HTR-8/SVneo (cell line): ENCODE data around the gene SLIT3.

Experiments used
- DNase-seq: peaks from one replicate; pipeline ENCODE4 v3.0.0; 2011; ENCODE audit warnings: low spot score, mixed read lengths; ENCODE audit not compliant: insufficient read length
- FAIRE-seq: peaks from 2 replicates; lab custom pipeline; 2011; peaks lifted over from hg19 to GRCh38; lab: Jason Lieb, UNC

The SLIT3 gene

GRCh38 chr5:169300468-169301385 is at the start of gene SLIT3:
Gene SLIT3 (minus strand): TSS chr5:169301139. CDS start chr5:169300709, 430 bp downstream.
- FAIRE-seq (peak; percentile 44), DNase-seq (peak; percentile 81)

GRCh38 chr5:169350016-169350415 is 49.1 kb upstream of the SLIT3 start:
- DNase-seq (peak; percentile 40), FAIRE-seq (peak; percentile 79)

- FAIRE-seq, result no peak
- DNase-seq, result no peak
Observed at GRCh38 chr5:169347786-169348185, 46.8 kb upstream of the SLIT3 start.

GRCh38 chr5:169344629-169345028 is 43.7 kb upstream of the SLIT3 start:
- FAIRE-seq (no peak), DNase-seq (no peak)

- no peak for FAIRE-seq
- DNase-seq, result no peak
Observed at GRCh38 chr5:169343766-169344165, 42.8 kb upstream of the SLIT3 start.

GRCh38 chr5:169341556-169341955 is 40.6 kb upstream of the SLIT3 start:
- FAIRE-seq, result no peak

GRCh38 chr5:169339869-169340268 is 38.9 kb upstream of the SLIT3 start:
- no peak for FAIRE-seq

More at GRCh38 chr5:169341556-169341955, 40.6 kb upstream of the SLIT3 start:
- DNase-seq, result no peak

GRCh38 chr5:169336242-169336641 is 35.3 kb upstream of the SLIT3 start:
- no peak for FAIRE-seq
- no peak for DNase-seq

More at GRCh38 chr5:169339869-169340268, 38.9 kb upstream of the SLIT3 start:
- no peak for DNase-seq

GRCh38 chr5:169335806-169336205 is 34.9 kb upstream of the SLIT3 start:
- no peak for DNase-seq
- no peak for FAIRE-seq

- DNase-seq, result no peak
- FAIRE-seq, result peak; percentile 55
Observed at GRCh38 chr5:169333518-169333917, 32.6 kb upstream of the SLIT3 start.

GRCh38 chr5:169331292-169331852 is 30.4 kb upstream of the SLIT3 start:
- FAIRE-seq (peak; percentile 40), DNase-seq (no peak)

GRCh38 chr5:169328401-169328800 is 27.5 kb upstream of the SLIT3 start:
- no peak for DNase-seq
- FAIRE-seq, result no peak

- FAIRE-seq, result no peak
Observed at GRCh38 chr5:169325273-169325672, 24.3 kb upstream of the SLIT3 start.

GRCh38 chr5:169318556-169318955 is 17.6 kb upstream of the SLIT3 start:
- no peak for FAIRE-seq
- no peak for DNase-seq

More at GRCh38 chr5:169325273-169325672, 24.3 kb upstream of the SLIT3 start:
- DNase-seq, result no peak

GRCh38 chr5:169307646-169308045 is 6.7 kb upstream of the SLIT3 start:
- FAIRE-seq, result peak; percentile 33
- no peak for DNase-seq

GRCh38 chr5:169305366-169305765 is 4.4 kb upstream of the SLIT3 start:
- FAIRE-seq, result no peak
- DNase-seq, result no peak

- DNase-seq (no peak), FAIRE-seq (no peak)
Observed at GRCh38 chr5:169304175-169304574, 3.2 kb upstream of the SLIT3 start.

GRCh38 chr5:169303119-169303515 is 2.2 kb upstream of the SLIT3 start:
- FAIRE-seq, result no peak
- DNase-seq, result no peak

- FAIRE-seq (peak; percentile 23), DNase-seq (peak; percentile 67)
Observed at GRCh38 chr5:169302491-169303118, 1.7 kb upstream of the SLIT3 start.

- DNase-seq (no peak), FAIRE-seq (no peak)
Observed at GRCh38 chr5:169301986-169302385, 1.0 kb upstream of the SLIT3 start.

GRCh38 chr5:169301386-169301934 is 521 bp upstream of the SLIT3 start:
- no peak for FAIRE-seq
- no peak for DNase-seq
